HPDE6-E6E7 (cell line): ENCODE measurements around the gene RAVER1.
"Not testable (repeated sequence)": the region's sequence is repeated elsewhere in the genome, so short reads cannot be mapped to it uniquely, and the experiment has no call there.

Experiments used
- DNase-seq: peaks from one replicate; pipeline ENCODE4 v3.0.0; 2011; ENCODE audit warnings: missing footprints; ENCODE audit errors: extremely low spot score

The RAVER1 gene

DNA sequence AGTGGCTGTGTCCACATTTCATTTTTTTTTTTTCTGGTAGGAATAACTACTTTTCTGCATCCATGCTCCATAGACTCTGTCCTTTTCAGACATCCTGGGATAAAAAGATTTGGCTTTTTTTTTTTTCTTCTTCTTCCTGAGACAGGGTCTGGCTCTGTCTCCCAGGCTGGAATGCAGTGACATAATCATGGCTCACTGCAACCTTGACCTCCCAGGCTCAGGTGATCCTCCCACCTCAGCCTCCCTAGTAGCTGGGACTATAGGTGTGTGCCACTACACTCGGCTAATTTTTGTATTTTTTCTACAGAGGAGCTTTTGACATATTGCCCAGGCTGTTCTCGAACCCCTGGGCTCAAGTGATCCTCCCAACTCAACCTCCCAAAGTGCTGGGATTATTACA lies 10.2 kb upstream of the RAVER1 start:
- no peak for DNase-seq

DNA sequence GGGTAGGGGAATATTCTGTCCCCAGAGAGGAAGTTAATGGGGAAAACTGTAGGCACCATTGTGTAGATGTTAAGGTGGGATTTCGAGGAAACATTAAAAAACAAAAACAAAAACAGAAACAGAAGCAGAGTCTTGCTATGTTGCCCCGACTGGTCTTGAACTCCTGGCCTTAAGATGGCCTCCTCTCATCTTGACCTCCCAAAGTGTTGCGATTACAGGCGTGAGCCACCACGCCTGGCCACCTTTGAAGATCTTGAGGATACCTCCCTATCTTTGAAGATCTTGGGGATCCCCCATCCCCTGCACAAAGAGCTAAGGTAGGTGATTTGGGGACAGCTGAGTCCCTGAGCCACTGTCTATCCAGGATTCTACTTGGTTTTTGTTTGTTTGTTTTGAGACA lies 6.6 kb upstream of the RAVER1 start:
- DNase-seq = no peak

DNA sequence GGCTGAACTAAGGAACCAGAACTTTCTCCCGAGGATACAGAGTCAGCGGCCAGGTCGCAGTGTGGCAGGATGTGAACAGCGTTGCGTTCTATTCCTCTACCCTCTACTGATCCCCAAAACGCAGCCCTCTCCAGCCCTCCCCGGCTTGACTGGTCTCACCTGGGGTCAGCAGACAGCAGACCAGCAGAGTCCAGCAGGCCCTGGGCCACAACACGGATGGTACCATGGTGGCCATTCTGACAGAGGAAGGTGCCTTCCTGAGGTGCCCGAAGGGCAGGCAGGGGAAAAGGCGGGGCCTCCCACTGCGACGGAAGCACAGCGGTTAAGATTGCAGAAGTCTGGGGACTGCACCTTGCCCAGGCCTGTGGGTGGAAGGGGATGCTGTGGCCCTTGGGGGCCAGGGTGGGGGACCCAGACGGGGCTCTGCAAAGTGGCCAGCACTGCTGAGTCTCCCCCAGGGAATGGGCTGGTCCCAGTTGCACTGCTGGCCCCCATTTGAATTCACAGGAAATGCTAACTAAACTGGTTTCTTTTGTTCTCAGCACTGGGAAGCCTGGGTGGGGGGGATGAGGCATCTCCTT lies 6.1 kb upstream of the RAVER1 start, which contains the start of gene ICAM3:
TSS of gene ICAM3 (minus strand) at position 245 of the 581 bp plus-strand sequence. CDS start at position 235, 10 bp downstream.
- DNase-seq = no peak

DNA sequence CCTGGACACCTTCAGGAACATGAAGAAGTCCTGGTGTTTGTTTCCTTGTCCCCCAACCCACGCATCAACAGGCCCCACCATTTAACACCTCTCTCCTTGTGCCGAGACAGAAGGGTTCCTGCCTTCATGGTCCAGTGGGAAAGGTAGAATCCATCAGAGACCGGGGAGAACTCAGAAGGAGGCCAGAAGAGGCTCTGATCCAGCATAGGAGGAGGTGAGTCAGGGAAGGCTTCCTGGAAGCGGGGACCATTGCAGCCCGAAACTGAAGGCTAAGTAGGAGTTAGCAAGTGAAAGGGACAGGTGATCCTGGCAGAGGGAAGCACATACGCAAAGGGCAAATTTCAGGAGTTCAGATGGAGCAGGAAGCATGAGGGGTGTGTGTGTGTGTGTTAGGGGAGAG lies 5.6 kb upstream of the RAVER1 start:
- no peak for DNase-seq

DNA sequence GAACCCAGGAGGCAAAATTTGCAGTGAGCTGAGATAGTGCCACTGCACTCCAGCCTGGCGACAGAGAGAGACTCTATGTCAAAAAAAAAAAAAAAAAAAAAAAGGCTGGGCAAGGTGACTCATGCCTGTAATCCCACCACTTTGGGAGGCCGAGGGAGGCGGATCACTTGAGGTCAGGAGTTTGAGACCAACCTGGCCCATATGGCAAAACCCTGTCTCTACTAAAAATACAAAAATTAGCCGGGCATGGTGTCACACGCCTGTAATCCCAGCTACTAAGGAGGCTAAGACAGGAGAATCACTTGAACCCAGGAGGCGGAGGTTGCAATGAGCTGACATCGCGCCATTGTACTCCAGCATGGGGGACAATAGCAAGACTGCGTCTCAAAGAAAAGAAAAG lies 3.4 kb upstream of the RAVER1 start:
- not testable (repeated sequence) for DNase-seq

DNA sequence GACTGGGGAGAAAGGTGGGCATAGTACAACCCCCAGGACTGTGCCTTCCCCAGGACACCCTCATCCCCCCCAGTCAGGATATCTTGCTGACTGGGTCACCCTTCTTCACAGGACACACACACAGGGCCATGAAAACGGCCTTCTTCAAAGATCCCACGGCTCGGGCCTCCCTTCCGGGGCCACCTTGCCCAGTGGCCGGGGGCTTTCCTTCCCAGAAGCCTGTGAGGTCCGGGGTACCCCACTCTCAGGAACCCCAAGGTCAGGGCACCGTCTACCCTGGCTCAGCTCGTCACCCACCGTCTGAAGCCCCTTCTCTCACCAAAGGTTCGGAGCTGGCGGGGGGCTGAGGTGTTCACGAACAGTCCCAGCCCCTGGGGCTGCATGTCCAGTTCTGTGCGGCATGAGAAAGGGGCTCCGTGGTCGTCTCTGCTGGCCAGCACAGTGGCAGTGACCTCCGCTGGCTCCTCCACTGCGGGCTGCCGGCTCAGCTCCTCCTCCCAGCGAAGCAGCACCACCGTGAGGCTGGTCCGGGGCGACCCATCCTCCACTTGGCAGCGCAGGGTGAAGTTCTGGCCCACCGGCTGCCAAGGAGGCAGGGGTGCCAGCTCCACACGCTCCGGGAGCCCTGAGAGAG lies 2.1 kb upstream of the RAVER1 start:
- no peak for DNase-seq

DNA sequence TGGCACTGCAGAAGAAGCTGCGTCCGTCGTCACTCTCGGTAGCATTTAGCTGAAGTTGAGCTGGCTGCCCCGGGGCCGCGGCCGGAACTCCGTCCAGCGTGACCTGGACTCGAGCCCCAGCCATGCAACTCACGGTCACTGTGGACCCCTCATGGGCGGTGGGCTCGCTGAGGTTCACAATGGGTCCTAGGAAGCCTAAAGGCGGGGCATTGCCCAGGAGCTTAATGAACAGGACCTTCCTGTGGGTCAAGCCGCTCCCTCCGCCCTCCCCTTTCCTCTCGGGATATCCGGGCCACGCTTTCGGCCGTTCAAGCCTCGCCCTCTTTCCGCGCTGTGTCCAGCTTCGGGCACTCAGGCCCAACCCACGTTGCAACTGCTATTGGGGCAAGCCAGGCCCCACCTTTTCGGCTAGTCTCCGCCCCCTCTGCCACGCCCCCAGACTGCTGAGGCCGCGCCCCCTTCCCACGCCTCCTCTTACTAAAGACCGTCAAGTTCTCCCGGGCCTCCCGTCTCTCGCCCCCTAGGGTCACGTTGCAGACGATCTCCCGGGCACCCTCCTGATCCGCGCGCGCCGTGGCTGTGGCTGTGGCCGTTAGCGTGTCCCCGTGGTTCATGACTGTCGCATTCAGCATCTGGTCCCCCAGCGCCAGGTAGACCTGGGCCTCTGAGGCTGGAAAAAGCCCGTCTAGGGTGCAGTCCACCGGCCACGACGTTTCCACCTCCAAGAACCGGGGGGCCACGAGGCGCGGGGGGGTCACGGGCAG lies 1.4 kb upstream of the RAVER1 start:
- peak; percentile 88 for DNase-seq

DNA sequence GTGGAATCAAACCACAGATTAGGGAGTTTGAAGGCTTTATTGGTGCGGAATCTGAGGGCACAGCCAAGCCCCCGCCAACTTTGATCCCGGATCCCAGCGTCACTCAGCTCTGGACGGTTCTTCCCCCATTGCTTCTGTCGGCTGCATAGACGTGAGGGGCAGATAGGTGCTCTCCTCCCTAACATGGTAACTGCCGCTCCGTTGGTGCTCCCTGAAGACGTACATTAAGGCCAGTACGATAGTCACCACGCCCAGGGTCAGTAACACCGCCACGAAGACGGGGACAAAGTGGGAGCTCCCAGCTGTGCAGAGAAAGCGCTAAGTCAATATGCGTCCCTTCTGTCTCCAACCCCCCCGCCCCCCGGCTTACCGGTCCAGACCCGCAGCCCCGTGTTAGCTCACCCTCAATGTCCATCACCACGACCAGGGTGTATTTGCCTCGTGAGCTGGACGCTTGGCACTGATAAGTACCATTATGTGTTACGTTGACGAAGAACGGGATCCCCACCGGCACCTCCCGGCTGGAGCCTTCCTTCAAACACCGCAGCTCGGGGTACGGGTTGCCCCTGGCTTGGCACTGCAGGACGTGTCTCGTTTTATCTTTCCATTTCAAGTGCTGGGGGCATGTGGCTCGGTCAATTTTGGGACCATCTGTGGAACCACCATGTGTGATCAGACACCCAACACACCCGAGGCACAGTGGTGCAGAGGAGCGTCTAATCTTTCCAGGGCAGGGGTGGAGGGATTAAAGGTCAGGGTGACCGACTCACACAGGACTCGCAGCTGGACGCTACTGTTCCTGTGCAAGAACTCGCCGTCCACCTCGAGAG lies 644 bp upstream of the RAVER1 start:
- peak; percentile 11 for DNase-seq

DNA sequence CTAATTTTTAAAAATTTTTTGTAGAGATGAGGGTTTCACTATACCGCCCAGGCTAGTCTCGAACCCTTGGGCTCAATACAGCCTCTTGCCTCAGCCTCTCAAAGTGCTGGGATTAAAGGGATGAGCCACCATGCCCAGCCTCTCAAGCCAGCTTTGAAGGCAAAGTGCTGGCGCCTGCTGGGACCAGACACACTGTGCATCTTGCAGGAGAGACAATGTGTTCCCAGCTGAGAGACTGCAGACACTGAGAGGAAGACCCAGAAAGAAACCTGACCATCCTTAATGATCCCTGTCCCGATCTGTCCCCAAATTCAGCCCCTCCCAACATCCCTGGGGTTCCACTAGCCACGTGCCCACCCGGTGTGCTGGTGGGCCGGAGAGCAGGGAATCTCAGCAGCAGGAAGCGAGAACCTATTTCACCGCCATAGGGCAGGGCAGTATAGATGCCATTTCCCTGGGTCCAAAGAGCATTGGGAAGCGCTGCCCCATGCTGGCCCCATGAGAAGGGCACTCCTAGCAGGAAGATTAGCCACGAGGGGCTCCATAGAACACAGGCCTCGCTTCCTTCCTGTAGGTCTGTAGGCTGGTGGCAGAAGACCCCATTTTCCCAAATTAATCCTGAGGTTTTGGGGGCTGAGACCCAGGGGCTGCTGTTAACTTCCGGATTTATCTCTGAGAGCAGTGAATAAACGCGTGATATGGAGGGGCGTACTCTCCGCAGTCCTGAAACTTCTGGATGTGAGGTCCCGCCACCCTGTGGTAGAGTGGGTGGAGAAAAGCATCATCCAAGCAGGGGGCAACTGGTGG lies 968 bp downstream of the RAVER1 start:
- DNase-seq = no peak

DNA sequence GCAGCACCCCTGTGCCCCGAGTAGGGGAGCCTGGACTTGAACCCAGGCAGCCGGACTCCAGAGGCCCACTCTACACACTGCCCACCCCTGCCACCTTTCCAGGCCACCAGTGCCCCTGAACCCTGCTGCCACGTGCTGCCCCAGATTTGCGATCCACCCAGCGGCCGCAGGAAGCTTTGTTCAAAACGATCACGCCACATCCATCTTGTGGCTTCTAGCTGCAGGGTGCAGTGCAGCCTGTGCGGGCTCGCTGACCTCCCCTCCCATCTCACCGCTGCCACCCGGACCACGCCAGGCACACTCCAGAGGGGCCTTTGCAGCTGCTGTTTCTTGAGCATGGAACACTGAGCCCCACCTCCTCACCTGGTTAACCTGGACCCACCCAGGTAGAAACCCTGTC lies 3.8 kb downstream of the RAVER1 start:
- no peak for DNase-seq

DNA sequence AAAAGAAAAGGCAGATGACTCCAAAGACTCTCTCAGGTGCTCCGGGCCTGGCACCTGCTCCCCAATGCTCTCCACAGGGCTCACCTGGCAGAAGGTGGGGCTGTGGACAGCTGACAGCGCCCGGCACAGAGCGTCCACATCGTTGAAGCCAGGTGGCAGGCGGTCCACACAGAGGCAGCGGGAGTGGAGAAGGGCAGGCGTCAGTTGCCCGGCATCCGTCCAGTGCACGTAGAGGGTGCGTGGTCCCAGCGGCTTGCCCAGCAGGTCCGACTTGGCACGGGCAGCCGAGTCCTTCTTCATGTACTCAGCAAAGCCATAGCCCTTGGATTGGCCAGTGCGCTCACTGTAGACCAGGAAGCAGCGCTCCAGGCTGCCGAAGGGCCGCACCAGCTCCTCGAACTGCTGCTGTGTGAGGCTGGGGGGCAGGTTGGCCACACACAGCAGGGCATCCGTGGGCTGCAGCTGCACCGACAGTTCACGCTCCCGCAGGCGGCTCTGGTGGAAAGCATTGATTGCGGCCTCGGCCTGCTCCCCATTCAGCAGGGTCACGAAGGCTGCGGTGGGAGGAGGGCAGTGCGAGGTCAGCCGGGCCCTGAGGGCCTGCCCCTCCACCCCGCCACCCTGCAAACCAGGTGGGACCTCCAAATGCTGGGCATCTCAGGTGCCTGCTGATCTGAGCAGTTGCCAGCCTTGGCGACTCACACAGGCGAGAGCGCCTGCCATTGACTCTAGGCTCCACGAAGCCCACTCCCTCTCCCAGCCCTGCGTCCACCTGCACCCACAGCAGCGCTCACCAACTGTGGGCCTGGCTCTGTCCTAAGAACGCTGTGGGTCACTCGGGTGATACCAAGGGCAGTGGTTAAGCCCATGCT lies 4.5 kb downstream of the RAVER1 start:
- no peak for DNase-seq

DNA sequence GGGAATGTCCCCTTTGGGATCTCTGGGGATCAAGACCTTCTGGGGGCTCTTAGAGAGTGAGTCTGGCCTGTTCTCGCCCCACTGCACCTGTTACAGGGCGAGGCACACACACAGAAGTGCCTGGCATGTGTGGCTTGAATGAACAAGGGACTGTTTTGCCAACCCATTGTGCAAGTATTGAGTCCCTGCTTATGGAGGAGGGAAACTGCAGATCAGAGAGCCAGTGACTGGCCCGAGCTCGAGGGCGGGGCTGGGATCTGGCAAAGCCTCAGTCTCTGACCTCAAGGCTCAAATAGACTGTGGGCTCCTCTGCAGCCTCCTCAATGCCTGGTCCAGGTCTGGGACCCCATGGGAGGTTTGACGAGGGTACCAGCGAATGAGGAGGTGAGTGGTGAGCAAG lies 5.5 kb downstream of the RAVER1 start:
- no peak for DNase-seq

DNA sequence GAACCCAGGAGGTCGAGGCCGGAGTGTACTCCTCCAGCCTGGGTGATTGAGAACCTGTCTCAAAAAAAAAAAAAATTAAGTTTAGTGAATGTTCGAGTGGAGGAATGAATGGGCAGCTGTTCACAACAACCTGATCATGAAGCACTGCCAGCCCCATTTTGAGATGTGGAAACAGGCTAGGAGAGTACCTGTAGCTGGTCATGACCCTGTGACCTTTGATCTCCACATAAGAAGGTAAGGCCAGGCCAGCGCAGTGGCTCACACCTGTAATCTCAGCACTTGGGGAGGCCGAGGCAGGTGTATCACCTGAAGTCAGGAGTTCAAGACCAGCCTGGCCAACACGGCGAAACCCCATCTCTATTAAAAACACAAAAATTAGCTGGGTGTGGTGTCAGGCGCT lies 7.6 kb downstream of the RAVER1 start:
- DNase-seq = no peak

DNA sequence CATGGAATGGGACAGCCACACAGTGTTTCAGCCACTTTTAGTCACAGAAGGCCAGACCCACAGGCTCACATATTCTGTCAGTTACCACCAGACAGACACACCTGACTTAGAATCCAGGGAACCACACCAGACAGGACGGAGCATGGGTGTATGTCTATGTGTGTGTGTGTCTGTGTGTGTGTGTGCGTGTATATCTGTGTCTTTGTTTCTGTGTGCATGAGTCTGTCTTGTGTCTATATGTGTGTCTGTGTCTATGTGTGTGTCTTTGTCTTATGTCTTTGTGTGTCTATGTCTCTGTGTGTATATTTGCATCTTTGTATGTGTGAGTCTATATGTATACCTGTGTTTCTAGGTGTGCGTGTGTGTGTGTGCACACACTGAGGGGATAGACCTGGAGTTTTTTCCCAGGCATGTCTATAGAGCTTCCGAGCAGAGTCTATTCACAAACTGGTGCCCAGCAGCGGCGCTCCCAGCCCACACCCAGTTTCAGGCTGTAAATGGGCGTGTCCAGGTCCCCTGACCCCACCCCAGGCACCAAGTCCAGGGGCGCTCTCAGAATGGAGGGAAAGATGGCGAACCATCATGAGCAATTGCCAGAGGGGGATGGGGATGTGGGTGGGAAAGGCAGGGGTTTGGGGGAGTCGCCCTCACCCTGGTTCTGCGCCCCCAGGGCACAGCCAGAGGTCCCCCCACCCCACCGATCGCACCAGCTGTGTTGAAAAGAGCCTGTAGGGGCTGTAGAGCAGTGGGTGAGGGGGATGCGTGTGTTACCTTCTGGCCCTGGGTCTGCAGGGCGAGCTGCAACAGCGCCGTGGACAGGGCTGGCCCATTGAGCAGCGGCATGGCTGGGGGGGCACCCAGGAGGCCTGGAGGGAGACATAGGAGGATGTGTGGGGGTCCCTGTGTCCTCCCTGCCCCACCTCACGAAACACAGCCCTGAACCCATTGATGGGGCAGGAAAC lies 11.2 kb downstream of the RAVER1 start:
- no peak for DNase-seq

DNA sequence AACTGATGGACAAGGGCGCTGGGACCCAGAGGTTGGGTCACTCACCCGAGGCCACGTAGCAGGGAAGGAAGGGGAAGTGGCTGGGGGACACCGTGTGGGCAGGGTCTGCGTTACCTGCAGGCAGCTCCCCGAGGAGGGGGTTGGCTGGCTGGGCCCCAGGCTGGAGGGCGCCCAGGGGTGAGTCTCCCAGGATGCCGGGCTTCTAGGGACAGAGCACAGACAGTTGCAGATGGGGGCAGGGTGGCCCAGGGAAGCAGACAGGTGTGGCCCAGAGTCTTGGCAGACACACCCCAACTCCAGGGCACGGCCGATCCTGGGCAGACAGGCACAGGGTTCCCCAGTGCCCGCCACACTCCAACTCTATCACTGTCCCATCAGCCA lies 11.9 kb downstream of the RAVER1 start:
- DNase-seq = no peak

DNA sequence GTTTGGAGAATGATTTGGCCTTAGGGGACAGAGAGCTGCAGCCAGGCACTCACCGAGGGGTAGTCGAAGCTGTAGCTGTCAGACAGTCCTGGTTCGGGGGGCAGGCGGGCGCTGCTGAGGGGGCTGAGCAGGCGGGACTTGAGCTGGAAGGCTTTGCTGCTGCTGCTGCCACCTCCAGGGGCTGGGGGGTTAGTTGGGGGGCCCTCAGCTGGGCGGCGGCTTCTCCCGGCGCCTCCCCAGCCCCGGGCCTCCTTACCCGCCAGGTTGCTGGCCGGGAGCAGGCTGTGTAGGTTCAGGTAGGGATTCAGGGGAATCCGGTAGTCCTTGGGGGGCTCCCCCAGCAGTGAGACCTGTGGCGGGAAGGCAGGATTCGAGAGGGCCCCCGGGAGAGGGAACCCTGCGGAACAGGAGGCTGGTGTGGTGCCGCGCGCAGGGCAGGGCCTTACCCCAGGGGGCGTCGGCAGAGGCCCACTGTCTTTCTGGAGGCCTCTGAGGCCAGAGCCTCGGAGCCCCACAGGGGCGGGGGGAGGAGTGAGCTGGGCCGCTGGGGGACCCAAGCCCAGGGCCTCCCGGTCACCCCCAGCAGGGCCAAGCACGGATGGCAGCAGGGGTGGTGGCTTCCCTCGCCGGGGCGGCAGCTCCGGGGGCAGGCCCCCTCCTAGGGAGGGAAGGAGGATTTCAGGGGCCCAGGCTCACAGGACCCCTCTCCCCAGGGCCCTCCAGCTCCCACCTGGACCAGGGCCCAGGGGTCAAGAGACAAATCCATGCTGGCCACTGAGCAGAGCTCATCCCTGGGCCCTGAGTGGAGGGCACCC lies 12.5 kb downstream of the RAVER1 start:
- no peak for DNase-seq

DNA sequence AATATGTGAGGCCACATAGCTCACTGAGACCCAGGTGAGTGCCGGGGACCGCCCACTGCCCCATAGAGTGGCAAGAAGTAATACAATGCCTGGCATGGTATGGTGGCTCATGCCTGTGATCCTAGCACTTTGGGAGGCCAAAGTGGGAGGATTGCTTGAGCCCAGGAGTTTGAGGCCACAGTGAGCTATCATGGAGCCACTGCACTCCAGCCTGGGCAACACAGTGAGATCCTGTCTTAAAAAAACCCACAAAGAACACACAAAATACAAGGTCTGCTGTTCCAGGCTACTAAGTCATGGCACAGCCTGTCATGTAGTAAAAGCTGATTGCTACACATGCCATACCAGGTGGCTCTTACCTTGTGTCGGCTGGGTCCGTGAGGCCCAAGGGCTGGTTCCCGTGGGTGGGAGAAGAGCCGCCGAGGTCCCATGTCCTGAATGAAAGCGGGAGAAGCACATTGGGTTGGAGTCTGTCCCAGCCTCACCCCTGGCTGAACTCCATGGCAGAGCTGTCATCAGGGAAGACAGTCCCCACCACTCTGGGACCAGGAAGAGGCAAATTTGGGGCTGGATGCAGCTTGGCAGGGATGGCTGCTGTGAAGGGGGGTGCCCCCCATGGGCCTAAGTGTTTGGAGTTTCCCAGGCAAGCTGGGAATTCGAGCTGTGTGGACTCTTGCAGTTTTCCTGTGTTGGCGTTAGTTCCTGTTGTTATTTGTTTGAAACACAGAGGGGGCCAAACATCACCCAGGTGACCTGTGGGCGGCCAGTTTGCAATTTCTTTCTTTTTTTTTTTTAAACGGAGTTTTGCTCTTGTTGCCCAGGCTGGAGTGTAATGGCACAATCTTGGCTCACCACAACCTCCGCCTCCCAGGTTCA lies 14.3 kb downstream of the RAVER1 start:
- no peak for DNase-seq
